ENCODE results near the gene CCDC138.

CCDC138 gene

GRCh38 chr2:108919571-108920373, 133.2 kb downstream of the CCDC138 start:
- DNase-seq (ENCODE audit: low read depth): no peak

GRCh38 chr2:108920686-108921085, 134.1 kb downstream of the CCDC138 start:
- DNase-seq (ENCODE audit: low read depth): no peak

- no peak for DNase-seq (ENCODE audit: low read depth)
Measured at GRCh38 chr2:108921096-108922030, 134.8 kb downstream of the CCDC138 start.

- DNase-seq (ENCODE audit: low read depth): no peak
Measured at GRCh38 chr2:108922141-108922915, 135.8 kb downstream of the CCDC138 start.

- no peak for DNase-seq (ENCODE audit: low read depth)
Measured at GRCh38 chr2:108923019-108923700, 136.6 kb downstream of the CCDC138 start.

GRCh38 chr2:108923736-108924579, 137.4 kb downstream of the CCDC138 start:
- no peak for DNase-seq (ENCODE audit: low read depth)

GRCh38 chr2:108924580-108925251, 138.1 kb downstream of the CCDC138 start:
- no peak for DNase-seq (ENCODE audit: low read depth)

GRCh38 chr2:108925286-108925685, 138.7 kb downstream of the CCDC138 start:
- no peak for DNase-seq (ENCODE audit: low read depth)

GRCh38 chr2:108925735-108926134, 139.2 kb downstream of the CCDC138 start:
- DNase-seq (ENCODE audit: low read depth): no peak

All from stimulated activated CD8-positive, alpha-beta memory T cell treated with anti-CD3 and anti-CD28 coated beads, Interleukin-12 subunit alpha, Interleukin-12 subunit beta, amount 100 ng/mL, for 4 hours (primary cell).